ENCODE measurements around the gene EHBP1.

EHBP1 gene

GRCh38 chr2:63052411-63053080 is 347.0 kb downstream of the EHBP1 start:
- Histone ChIP-seq H3K23ac (ENCODE audit: low read depth, low read length, poor library complexity) (peak overlapping the region; percentile 29), H3K14ac (ENCODE audit: low read length) (no peak overlapping the region), H3K4ac (ENCODE audit: low read length) (no peak overlapping the region), H3K18ac (ENCODE audit: low read length) (peak overlapping the region; percentile 74), H3K9me3 (replicated peaks in 1 of 2; ENCODE audit: control insufficient read depth in 2 of 2, insufficient read depth in 1 of 2, low read depth in 1 of 2, low read length in 2 of 2) (peaks cover 2 to 43% of the 10 kb centered on the region in 2 donors), H4K8ac (ENCODE audit: low read depth, low read length) (no peak overlapping the region), H3K4me1 (ENCODE audit: control insufficient read depth in 2 of 2, insufficient read depth in 1 of 2, low read depth in 1 of 2, low read length in 2 of 2) (peaks cover 17 to 38% of the 10 kb centered on the region in 2 donors), H3K36me3 (replicated peaks in 1 of 2; ENCODE audit: control insufficient read depth in 2 of 2, insufficient read depth in 2 of 2, low read length in 2 of 2) (peaks cover 3 to 14% of the 10 kb centered on the region in 2 donors), H2AK5ac (ENCODE audit: low read depth, low read length) (peak overlapping the region; percentile 70), H3K27me3 (ENCODE audit: control insufficient read depth in 3 of 3, insufficient read depth in 3 of 3, low read depth in 1 of 3, low read length in 3 of 3) (peaks cover 28 to 93% (median 92%) of the 10 kb centered on the region in 3 experiments), H2BK5ac (ENCODE audit: low read length) (peak overlapping the region; percentile 62), H2BK120ac (ENCODE audit: low read depth, low read length) (peak overlapping the region; percentile 55), H3K4me3 (ENCODE audit: low read length in 2 of 2) (peak overlapping the region in 1 of 2 donors; percentile 82), H3K4me2 (ENCODE audit: insufficient read depth, low read length, poor library complexity, severe bottlenecking) (no peak overlapping the region), H4K91ac (ENCODE audit: low read depth, low read length, poor library complexity) (no peak overlapping the region), H3K79me1 (ENCODE audit: low read depth, low read length) (peaks cover 2% of the 10 kb centered on the region), H3K27ac (replicated peaks; ENCODE audit: low read length) (no peak overlapping the region), H3K9ac (ENCODE audit: low read depth, low read length, poor library complexity) (peak overlapping the region; percentile 63), H2BK15ac (ENCODE audit: low read length) (peak overlapping the region; percentile 40), H2AFZ (ENCODE audit: low read length) (peak overlapping the region; percentile 96), H2BK12ac (ENCODE audit: low read length) (no peak overlapping the region)
- no peak for DNase-seq (ENCODE audit: low spot score)
- no CpG with 5 or more reads among the region's 27 CpGs for WGBS, 2 donors (ENCODE audit: extremely low coverage in 2 of 2, insufficient read length in 2 of 2, insufficient replicate concordance in 1 of 2)

DNA sequence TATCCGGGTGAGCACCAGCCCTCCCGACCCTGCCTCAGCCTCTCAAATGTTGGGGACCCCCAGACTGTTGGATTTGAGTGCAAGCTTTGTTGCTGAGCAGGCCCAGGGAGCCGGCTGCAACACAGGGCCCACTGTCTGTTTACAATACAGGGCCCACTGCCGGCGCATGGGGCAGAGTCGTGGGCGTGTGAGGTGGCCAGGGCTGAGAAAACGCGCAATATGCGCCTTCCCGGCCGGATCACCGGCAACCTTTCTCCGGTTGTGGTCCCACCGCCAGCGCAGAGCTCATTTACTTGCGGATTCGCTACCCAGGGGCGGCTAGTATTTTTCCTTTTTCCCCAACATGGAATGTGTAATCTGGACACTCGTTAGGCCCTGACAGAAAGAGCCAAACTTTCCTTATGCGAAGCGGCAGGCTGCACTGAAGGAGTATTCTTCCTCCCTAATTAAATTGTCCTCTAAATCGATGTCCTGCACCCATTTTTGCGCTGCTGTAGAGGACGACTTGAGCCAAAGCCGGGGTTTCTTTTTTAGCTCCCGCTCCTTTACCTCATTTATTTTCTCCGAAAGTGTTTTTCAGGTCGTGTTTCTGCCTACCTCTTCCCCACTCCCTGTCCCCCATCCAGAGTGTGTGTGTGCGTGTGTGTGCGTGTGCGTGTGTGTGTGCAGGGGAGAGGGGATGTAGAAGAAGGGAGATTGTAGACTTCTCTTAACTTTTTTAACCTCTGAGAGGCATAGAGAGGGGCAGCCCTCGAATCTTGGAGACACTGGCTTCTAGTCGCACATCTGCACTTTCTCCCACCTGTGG is 347.8 kb downstream of the EHBP1 start:
- peaks cover 3 to 14% of the 10 kb centered on the region in 2 donors for H3K36me3 ChIP-seq (replicated peaks in 1 of 2; ENCODE audit: control insufficient read depth in 2 of 2, insufficient read depth in 2 of 2, low read length in 2 of 2)
- peaks cover 2% of the 10 kb centered on the region for H3K79me1 ChIP-seq (ENCODE audit: low read depth, low read length)
- DNase-seq (ENCODE audit: low spot score): no peak
- peak overlapping the region; percentile 29 for H3K23ac ChIP-seq (ENCODE audit: low read depth, low read length, poor library complexity)
- peak overlapping the region; percentile 74 for H3K18ac ChIP-seq (ENCODE audit: low read length)
- H3K9ac ChIP-seq (ENCODE audit: low read depth, low read length, poor library complexity): peak overlapping the region; percentile 63
- H3K9me3 ChIP-seq (replicated peaks in 1 of 2; ENCODE audit: control insufficient read depth in 2 of 2, insufficient read depth in 1 of 2, low read depth in 1 of 2, low read length in 2 of 2): peaks cover 2 to 43% of the 10 kb centered on the region in 2 donors
- no peak overlapping the region for H3K14ac ChIP-seq (ENCODE audit: low read length)
- peak overlapping the region; percentile 41 for H3K4me2 ChIP-seq (ENCODE audit: insufficient read depth, low read length, poor library complexity, severe bottlenecking)
- peak overlapping the region; percentile 55 for H2BK120ac ChIP-seq (ENCODE audit: low read depth, low read length)
- peaks cover 28 to 93% (median 89%) of the 10 kb centered on the region in 3 experiments for H3K27me3 ChIP-seq (ENCODE audit: control insufficient read depth in 3 of 3, insufficient read depth in 3 of 3, low read depth in 1 of 3, low read length in 3 of 3)
- no peak overlapping the region for H2BK12ac ChIP-seq (ENCODE audit: low read length)
- no CpG with 5 or more reads among the region's 34 CpGs for WGBS, 2 donors (ENCODE audit: extremely low coverage in 2 of 2, insufficient read length in 2 of 2, insufficient replicate concordance in 1 of 2)
- no peak overlapping the region for H4K8ac ChIP-seq (ENCODE audit: low read depth, low read length)
- H2AFZ ChIP-seq (ENCODE audit: low read length): no peak overlapping the region
- peak overlapping the region; percentile 62 for H2BK5ac ChIP-seq (ENCODE audit: low read length)
- peak overlapping the region; percentile 40 for H2BK15ac ChIP-seq (ENCODE audit: low read length)
- H2AK5ac ChIP-seq (ENCODE audit: low read depth, low read length): peak overlapping the region; percentile 70
- no peak overlapping the region for H3K27ac ChIP-seq (replicated peaks; ENCODE audit: low read length)
- no peak overlapping the region for H3K4ac ChIP-seq (ENCODE audit: low read length)
- peaks cover 10 to 36% of the 10 kb centered on the region in 2 donors for H3K4me1 ChIP-seq (ENCODE audit: control insufficient read depth in 2 of 2, insufficient read depth in 1 of 2, low read depth in 1 of 2, low read length in 2 of 2)
- H3K4me3 ChIP-seq (ENCODE audit: low read length in 2 of 2): peak overlapping the region in 1 of 2 donors; percentile 82
- H4K91ac ChIP-seq (ENCODE audit: low read depth, low read length, poor library complexity): no peak overlapping the region

DNA sequence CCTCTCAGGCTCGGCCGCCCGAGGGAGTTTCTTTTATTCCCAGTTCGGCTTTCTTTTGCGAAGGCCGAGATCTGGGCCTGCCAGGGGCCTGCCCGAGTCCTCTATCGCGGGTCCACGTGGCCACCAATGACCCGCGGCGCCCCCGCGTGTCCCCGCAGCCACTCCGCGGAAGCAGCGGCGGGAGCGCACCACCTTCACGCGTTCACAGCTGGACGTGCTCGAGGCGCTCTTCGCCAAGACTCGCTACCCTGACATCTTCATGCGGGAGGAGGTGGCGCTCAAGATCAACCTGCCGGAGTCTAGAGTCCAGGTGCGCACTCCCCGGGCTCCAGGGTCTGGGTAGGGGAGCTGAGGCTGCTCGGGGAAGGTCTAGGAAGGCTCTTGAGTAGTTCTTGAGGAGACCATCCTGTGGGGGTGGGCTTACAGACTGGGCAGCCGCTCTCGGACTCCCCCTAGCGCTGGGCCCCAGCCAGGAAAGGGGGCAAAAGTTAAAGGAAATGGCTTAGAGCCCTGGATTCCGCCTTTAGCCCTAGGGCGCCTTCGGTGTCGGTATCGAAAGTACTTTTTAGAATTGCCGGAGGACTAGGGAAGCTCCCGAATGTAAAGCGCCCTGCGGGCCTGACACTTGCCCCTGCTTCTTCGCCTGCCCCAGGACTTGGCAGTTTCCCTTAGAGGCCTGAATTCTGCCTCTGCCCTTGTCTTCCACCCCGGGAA is 348.5 kb downstream of the EHBP1 start:
- no CpG with 5 or more reads among the region's 48 CpGs for WGBS, 2 donors (ENCODE audit: extremely low coverage in 2 of 2, insufficient read length in 2 of 2, insufficient replicate concordance in 1 of 2)
- peaks cover 2% of the 10 kb centered on the region for H3K79me1 ChIP-seq (ENCODE audit: low read depth, low read length)

More for the DNA sequence above, 348.5 kb downstream of the EHBP1 start:
- peak overlapping the region in 1 of 2 donors; percentile 41 for H3K4me3 ChIP-seq (ENCODE audit: low read length in 2 of 2)
- no peak overlapping the region for H3K14ac ChIP-seq (ENCODE audit: low read length)
- H3K9ac ChIP-seq (ENCODE audit: low read depth, low read length, poor library complexity): peak overlapping the region; percentile 3
- H2BK12ac ChIP-seq (ENCODE audit: low read length): peak overlapping the region; percentile 44
- peak overlapping the region; percentile 26 for H2BK5ac ChIP-seq (ENCODE audit: low read length)
- H3K23ac ChIP-seq (ENCODE audit: low read depth, low read length, poor library complexity): peak overlapping the region; percentile 77
- peaks cover 6 to 38% of the 10 kb centered on the region in 2 donors for H3K4me1 ChIP-seq (ENCODE audit: control insufficient read depth in 2 of 2, insufficient read depth in 1 of 2, low read depth in 1 of 2, low read length in 2 of 2)
- no peak overlapping the region for H2BK120ac ChIP-seq (ENCODE audit: low read depth, low read length)
- DNase-seq (ENCODE audit: low spot score): peak; percentile 30
- H3K27ac ChIP-seq (replicated peaks; ENCODE audit: low read length): no peak overlapping the region
- H3K4ac ChIP-seq (ENCODE audit: low read length): no peak overlapping the region
- H4K91ac ChIP-seq (ENCODE audit: low read depth, low read length, poor library complexity): no peak overlapping the region
- H3K27me3 ChIP-seq (ENCODE audit: control insufficient read depth in 3 of 3, insufficient read depth in 3 of 3, low read depth in 1 of 3, low read length in 3 of 3): peaks cover 28 to 93% (median 89%) of the 10 kb centered on the region in 3 experiments
- H2AK5ac ChIP-seq (ENCODE audit: low read depth, low read length): peak overlapping the region; percentile 35
- peak overlapping the region; percentile 37 for H3K4me2 ChIP-seq (ENCODE audit: insufficient read depth, low read length, poor library complexity, severe bottlenecking)
- H3K9me3 ChIP-seq (replicated peaks in 1 of 2; ENCODE audit: control insufficient read depth in 2 of 2, insufficient read depth in 1 of 2, low read depth in 1 of 2, low read length in 2 of 2): peaks cover 2 to 43% of the 10 kb centered on the region in 2 donors
- no peak overlapping the region for H2AFZ ChIP-seq (ENCODE audit: low read length)
- peaks cover 3 to 14% of the 10 kb centered on the region in 2 donors for H3K36me3 ChIP-seq (replicated peaks in 1 of 2; ENCODE audit: control insufficient read depth in 2 of 2, insufficient read depth in 2 of 2, low read length in 2 of 2)
- no peak overlapping the region for H4K8ac ChIP-seq (ENCODE audit: low read depth, low read length)
- no peak overlapping the region for H2BK15ac ChIP-seq (ENCODE audit: low read length)
- peak overlapping the region; percentile 88 for H3K18ac ChIP-seq (ENCODE audit: low read length)
